Mesangial cell (primary cell): ENCODE measurements around the gene PSMA8. TPM values are rescaled to one million over a fixed set of nuclear protein-coding genes. Genes with fewer than 3 reads are reported as not detected.

Experiments
- total RNA-seq: library from RNA; depleted of rRNA; stranded (reverse); fragments of >200 nt; gene quantifications from 2 replicates; pipeline ENCODE4 v1.2.3, GENCODE V29; 2015

The PSMA8 gene
- total RNA-seq = not detected in 2 replicates

DNA sequence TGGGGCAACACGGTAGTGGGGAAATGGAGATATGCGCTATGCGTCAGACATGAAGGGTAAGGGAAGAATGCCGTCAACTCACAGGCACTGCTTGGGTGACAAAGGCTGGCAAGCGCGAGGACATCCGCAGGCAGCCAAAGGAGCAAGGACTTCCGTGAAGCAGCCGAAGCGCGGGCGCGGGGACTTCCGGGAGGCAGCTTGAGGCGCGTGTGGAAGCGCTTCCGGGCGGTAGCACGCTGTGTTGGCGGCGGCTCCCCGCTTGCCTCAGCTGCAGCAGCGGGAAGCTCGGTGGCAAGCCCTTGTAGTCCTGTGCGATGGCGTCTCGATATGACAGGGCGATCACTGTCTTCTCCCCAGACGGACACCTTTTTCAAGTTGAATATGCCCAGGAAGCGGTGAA is at the start of gene PSMA8:
Gene PSMA8 (plus strand): TSS at position 218 of the 400 bp plus-strand sequence. CDS start 97 bp downstream, at position 315.

DNA sequence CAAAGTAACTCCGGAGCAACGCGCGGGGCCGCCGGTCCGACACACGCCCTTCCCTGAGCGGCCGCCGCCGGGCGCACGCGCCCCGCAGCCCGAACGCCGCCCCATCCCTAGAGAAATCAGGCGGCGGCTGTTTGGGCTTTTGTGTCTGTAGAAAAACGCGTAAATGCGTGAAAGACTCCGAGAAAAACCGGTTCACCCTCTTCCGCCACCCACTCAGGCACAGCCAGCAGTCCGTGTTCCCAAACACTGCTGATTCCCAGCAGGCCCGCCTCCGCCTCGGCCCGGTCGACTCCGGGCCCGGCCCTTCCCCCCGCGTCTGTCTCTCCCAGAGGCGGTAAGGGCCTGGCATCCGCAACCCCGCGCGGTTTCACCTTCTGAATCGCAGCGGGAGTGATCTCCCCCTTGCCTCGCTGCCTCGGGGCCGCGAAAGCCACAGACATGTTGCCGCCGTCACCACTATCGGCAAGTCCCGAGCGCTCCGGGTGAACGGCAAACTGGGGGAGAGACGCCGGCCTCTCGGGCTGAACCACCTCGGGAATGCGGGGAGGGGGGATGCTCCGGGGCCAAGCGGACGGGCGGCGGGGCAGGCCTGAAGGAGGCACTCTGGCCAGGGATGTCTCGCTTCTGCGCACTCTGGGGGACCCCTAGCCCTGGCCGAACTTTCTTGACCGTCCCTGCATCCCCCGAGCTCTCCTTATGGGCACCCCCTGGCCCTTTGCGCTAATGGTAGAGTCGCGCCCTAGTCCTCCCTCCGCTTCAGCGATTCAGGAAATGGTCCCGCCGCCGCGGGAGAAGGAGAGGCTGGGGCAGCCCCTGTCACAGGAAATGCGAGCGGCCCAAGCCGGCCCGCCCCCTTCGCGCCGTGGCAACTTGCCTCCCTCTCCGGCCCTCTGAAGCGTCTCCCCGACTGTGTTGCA is 43.3 kb upstream of the PSMA8 start, which contains the start of gene SS18:
Gene SS18 (minus strand): TSS at position 484 of the 917 bp plus-strand sequence. CDS start 44 bp downstream, at position 440.

DNA sequence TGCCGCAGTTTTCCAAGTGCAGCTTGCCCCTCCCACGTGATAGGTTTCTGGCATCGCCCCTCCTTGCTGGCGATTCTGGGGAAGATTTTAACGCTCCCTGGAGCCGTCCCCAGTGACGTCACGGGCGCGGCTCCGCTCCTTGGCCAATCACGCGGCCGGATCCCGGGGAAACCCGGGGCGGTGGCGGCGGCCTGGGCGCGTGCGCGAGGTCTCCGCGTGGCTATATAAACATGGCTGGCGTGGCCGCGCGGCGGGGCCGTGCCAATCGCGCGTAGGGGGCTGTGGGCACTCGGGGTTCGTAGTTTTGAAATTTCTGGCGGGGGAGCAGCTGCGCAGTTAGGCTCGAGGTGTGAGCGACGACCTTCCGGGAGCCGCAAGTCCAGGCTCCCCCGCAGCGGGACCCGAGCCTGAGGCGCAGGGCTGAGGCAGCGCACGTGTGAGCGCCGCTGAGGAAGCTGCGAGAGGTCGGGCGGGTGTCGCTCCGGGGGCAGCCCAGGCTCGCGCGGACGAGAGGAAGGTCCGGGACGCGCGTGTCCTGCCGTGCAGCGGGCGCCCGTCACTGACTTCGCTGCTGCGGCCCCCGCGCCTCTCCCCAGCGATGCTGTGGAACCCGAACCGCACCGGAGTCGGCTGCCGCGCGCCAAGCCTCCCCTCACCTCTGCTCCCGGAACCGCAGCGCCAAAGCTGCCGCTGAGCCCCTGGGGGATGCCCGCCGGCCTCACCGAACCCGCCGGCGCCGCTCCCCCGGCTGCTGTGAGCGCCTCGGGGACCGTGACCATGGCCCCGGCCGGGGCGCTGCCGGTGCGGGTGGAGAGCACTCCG is 92.8 kb downstream of the PSMA8 start, which contains the start of gene TAF4B:
Gene TAF4B (plus strand): TSS at position 217 of the 822 bp plus-strand sequence. CDS start 489 bp downstream, at position 706.

Other genes with a start within 250 kb of the PSMA8 start
- gene SS18, start 43.3 kb upstream of the PSMA8 start, total RNA-seq = 99.6 and 104 TPM in 2 replicates
- 4.4 and 5.4 TPM in 2 replicates for gene TAF4B, start 92.6 kb downstream of the PSMA8 start, total RNA-seq